Astrocyte (in vitro differentiated cells and primary cell): ENCODE data around the gene PWP1.

Source experiments
- CTCF ChIP-seq: IDR thresholded peaks from 2 replicates; pipeline ENCODE4 v1.5.1; 2011; ENCODE audit warnings: low read depth, mild to moderate bottlenecking, inconsistent platforms, low read length, moderate library complexity; ENCODE audit not compliant: insufficient read depth
- EZH2 ChIP-seq: IDR thresholded peaks from 2 replicates; pipeline ENCODE4 v1.6.1; 2012; ENCODE audit warnings: mild to moderate bottlenecking, low read length, inconsistent platforms; ENCODE audit not compliant: insufficient read depth

GRCh38 chr12:107653519-107653918 is 32.1 kb upstream of the PWP1 start:
- TF ChIP-seq CTCF, result no peak
- no peak for TF ChIP-seq EZH2
